AML-193 (cell line): ENCODE data around the gene PAMR1.

Experiments
- DNase-seq, 2 experiments: peaks; one replicate each; lab custom pipeline; 2025; lab: John Stamatoyannopoulos, UW

PAMR1 gene

DNA sequence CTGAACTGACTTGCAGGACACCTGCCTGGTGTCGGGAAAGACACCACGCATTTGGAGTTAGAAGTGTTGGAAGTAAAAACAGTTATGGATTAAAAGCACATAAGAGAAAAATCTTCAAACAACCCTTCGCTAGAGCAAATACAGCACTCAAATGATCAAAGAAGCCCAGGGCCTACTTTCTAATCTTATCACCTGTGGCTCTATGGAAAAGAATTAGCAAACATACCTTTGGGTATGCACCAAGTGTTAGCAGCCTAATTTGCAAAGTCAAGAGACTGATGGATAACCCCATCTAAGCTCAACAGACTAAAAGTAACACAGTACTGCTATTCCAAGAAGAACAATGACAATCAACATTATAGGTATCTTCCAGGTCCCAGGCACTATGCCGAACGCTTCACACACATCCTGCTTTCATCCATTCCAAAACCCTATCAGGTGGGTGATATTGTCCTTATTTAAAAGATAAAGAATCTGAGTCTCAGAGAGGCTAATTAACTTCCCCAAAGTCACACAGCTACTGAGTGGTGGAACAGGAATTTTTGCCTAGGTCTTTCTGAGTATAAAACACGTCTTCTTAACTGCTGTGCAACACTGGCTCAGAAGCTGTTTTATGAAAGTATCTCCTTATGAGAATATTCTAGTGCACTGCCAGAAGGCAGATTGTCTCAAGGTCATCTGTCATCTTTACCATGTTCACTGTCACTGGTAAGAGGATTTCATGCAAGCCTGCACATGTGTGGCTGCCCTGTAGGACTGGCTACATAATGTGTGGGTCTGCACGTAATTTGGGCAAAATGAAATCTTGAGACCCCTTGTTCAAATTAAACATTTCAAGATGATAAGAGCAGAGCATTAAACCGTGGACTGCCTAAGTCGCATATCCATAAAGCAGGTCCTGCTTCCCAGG lies 122.4 kb downstream of the PAMR1 start:
- no peak for DNase-seq

- DNase-seq: no peak
These were observed 126.5 kb downstream of the PAMR1 start for GRCh38 chr11:35398881-35399280.

- DNase-seq: no peak
These were observed 130.5 kb downstream of the PAMR1 start for GRCh38 chr11:35394941-35395340.

GRCh38 chr11:35393098-35393497 lies 132.3 kb downstream of the PAMR1 start:
- no peak for DNase-seq

DNA sequence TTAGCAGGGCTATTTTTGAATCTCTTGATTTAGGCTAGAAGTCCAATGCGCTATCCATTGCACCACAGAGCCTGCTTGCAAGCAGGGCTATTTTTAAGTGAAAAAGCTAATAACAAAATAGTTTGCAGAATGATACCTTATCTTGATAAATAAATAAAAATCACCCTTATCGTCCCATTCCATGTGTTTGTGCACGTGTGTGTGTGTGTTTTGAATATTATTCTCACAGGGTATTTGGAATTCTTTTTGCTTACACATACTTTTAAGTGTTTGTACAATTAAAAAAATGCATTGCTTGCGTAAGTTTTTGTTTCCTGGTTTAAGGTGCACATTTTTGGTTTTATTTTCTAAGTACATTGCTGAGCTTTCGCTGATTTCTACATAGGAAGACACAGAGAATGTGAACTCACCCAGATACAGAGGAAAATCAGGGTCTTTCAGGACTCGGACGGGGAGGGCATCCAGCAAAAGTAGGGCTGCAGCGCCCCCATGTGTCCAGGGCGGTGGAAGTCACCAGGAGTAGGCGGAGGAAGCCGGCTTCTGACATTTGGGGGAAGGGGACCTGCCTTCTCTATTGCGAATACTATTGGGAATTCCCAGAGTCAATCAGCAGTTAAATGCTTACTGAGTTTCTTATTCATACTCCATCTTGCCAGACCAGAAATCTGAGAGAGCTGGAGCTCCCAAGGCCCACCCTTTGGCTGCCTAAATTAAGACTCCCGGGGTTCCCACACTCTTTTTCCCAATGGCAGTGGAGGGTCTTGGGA lies 133.3 kb downstream of the PAMR1 start:
- peak; percentile 30 to 52 for DNase-seq

GRCh38 chr11:35390737-35391682 lies 134.4 kb downstream of the PAMR1 start:
- no peak for DNase-seq

DNA sequence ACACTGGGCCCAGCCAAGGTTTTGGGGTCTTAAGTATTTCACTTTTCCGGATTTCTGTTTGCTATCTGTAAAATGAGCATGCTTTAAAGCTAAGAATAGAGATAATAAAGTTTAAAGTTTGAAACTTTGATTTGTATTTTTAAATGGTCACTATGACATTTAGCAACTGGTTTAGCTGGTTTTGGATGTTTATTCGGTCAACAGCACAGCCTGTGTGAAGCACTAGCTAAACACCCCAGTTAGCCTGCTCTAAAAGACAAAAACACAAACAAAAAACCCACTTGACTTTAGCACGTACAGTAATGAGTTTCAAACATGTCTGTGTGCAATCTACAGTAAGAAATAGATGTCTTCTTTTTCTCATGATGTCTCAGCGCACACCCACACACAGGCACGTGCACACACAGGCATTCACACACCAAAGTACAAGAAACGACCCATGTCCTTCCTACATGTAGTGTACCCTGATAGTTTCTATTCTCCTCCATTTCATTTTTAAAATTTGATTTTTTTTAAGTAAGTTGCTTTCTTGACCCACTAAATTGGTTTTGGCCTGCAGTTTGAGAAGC lies 135.4 kb downstream of the PAMR1 start:
- DNase-seq: no peak

DNA sequence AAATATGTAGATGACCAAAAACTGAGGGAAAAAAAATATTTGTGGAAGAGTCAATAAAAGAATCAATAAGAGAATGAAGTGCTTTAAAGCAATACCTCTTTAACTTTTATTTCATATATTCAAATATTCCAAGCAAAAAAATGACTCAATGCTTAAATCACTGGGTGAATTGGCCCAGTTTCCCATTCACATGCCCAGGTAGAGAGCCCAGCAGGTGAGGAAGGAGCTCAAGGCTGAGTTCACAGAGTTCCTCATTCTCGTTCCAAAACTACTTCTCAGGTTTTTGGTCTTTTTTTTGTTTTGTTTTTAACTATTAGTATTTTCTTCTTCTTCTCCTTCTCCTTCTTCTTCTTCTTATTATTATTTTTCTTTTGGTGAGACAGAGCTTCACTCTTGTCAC lies 136.3 kb downstream of the PAMR1 start:
- no peak for DNase-seq

DNA sequence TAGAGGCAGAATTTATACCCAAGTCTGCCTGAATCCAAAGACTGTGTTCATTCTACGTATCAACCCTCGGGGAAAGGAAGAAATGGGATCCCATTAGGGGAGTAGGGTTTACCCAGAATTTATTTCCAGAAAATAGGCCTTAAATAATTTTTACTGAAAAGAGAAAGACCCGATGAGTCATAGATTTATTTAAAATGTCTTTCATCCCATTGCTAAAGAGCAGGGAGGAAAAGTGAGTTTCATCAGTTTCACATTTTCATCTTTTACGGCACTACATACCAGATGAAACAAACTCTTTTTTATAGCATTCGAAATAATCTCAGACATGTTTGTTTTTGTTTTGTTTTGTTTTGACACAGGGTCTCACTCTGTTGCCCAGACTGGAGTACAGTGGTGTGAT lies 137.4 kb downstream of the PAMR1 start:
- no peak for DNase-seq

- DNase-seq: peak; percentile 11 to 24
These were observed 138.1 kb downstream of the PAMR1 start for GRCh38 chr11:35387111-35387982.

GRCh38 chr11:35383953-35384352 lies 141.5 kb downstream of the PAMR1 start:
- DNase-seq: no peak
